K562 (cell line): ENCODE measurements around the gene CBFA2T2. TPM values are rescaled to one million over a fixed set of nuclear protein-coding genes. Genes with fewer than 3 reads are reported as not detected.

Source experiments
- CGGBP1 ChIP-seq: fragments of 250-450 bp; sonication (Bioruptor Pico); IDR thresholded peaks from 2 replicates; pipeline ENCODE4 v1.9.0; 2021; ENCODE audit warnings: mild to moderate bottlenecking
- CHD7 ChIP-seq: fragments of 200-600 bp; sonication (generic); IDR thresholded peaks from one replicate; pipeline ENCODE4 v1.6.1; 2012; ENCODE audit warnings: mild to moderate bottlenecking, low read depth, low read length, inconsistent platforms
- CTBP1 ChIP-seq: fragments of 450-650 bp; IDR thresholded peaks from 2 replicates; pipeline ENCODE4 v1.6.1; 2016; ENCODE audit warnings: borderline replicate concordance
- ETV1 ChIP-seq: fragments of 450-650 bp; conservative IDR thresholded peaks from 2 replicates; pipeline ENCODE4 v1.6.1; 2016; ENCODE audit warnings: missing genetic modification characterization, control low read depth, low read depth, missing compliant biosample characterization
- GATA2 ChIP-seq: sonication (generic); formaldehyde crosslinking; IDR thresholded peaks from 2 replicates; pipeline ENCODE4 v1.4.0; 2020; ENCODE audit warnings: mild to moderate bottlenecking, missing genetic modification reagents
- GTF2B ChIP-seq: IDR thresholded peaks from 2 replicates; pipeline ENCODE4 v1.6.1; 2011; ENCODE audit not compliant: insufficient read length; ENCODE audit errors: extremely low read depth
- HDAC1 ChIP-seq, 2 experiments: fragments of 450-650 bp; IDR thresholded peaks; 2 replicates each; pipeline ENCODE4 v1.6.1; 2016 to 2017; ENCODE audit warnings: inconsistent platforms in 1 of 2, mild to moderate bottlenecking in 1 of 2, moderate library complexity in 1 of 2
- KLF1 ChIP-seq: fragments of 450-650 bp; IDR thresholded peaks from 2 replicates; pipeline ENCODE4 v1.6.1; 2016; ENCODE audit warnings: missing genetic modification characterization, missing compliant biosample characterization
- MTA2 ChIP-seq: fragments of 450-650 bp; IDR thresholded peaks from 2 replicates; pipeline ENCODE4 v1.6.1; 2016; ENCODE audit warnings: low read depth
- NFYB ChIP-seq: IDR thresholded peaks from 2 replicates; pipeline ENCODE4 v1.6.1; 2011; ENCODE audit warnings: mild to moderate bottlenecking, moderate library complexity; ENCODE audit not compliant: insufficient read length; ENCODE audit errors: extremely low read depth
- NR3C1 ChIP-seq: sonication (generic); formaldehyde crosslinking; IDR thresholded peaks from 2 replicates; pipeline ENCODE4 v1.8.1; 2022; ENCODE audit warnings: missing genetic modification reagents
- POLR2AphosphoS5 ChIP-seq: IDR thresholded peaks from 2 replicates; pipeline ENCODE4 v1.6.1; 2011; ENCODE audit warnings: mild to moderate bottlenecking, low read depth, low read length, moderate library complexity; ENCODE audit not compliant: control insufficient read depth, insufficient read depth
- PTRF ChIP-seq: fragments of 450-650 bp; IDR thresholded peaks from 2 replicates; pipeline ENCODE4 v1.6.1; 2016; ENCODE audit warnings: mild to moderate bottlenecking, missing genetic modification characterization, missing compliant biosample characterization
- ZKSCAN1 ChIP-seq: fragments of 150-350 bp; IDR thresholded peaks from 2 replicates; pipeline ENCODE4 v1.6.1; 2016; ENCODE audit warnings: low read depth, low read length
- ZNF408 ChIP-seq: fragments of 250-450 bp; sonication (Bioruptor Pico); IDR thresholded peaks from 2 replicates; pipeline ENCODE4 v1.4.0; 2020; ENCODE audit warnings: low read depth, mild to moderate bottlenecking, moderate library complexity
- ZNF444 ChIP-seq: fragments of 250-450 bp; sonication (Bioruptor Pico); IDR thresholded peaks from 2 replicates; pipeline ENCODE4 v1.4.0; 2020; ENCODE audit warnings: mild to moderate bottlenecking, moderate library complexity
- ZNF57 ChIP-seq: fragments of 450-650 bp; formaldehyde crosslinking; IDR thresholded peaks from 2 replicates; pipeline ENCODE4 v1.4.0; 2020; ENCODE audit warnings: mild to moderate bottlenecking, moderate library complexity
- polyA plus RNA-seq, 8 experiments: library from polyadenylated mRNA; depleted of rRNA in 4 of 8; stranded (reverse) in 5 of 8; unstranded in 3 of 8; fragments of >200 nt; fragmentation: Nextera tagmentation in 2 of 8; fragmentation: Illumina TruSeq in 1 of 8; extraction: Ambion mirVana in 2 of 8; extraction: Trizol in 1 of 8; gene quantifications; 2 replicates each; pipeline versions ENCODE4 v1.2.1 to v1.2.3, GENCODE V29; 2011 to 2014; ENCODE audit warnings: inconsistent platforms in 1 of 8, missing spikeins in 1 of 8
- total RNA-seq, 7 experiments: library from RNA; depleted of rRNA in 6 of 7; stranded (reverse); fragments of >200 nt in 6 of 7; fragmentation: Illumina TruSeq in 2 of 7; extraction: Trizol in 2 of 7; gene quantifications; 2 replicates each; pipeline versions ENCODE4 v1.2.1 to v1.2.3, GENCODE V29; 2011 to 2021; ENCODE audit warnings: low replicate concordance in 1 of 7

CBFA2T2 gene
- total and polyA plus RNA-seq, 9 of the 15 experiments (the other 6 are each of a cell fraction or from before 2014, with no cell fraction given): 0.27 to 9.6 (median 5.8) TPM

GRCh38 chr20:33443512-33444239, 46.2 kb upstream of the CBFA2T2 start, which contains the start of gene SNTA1 (continued):
- TF ChIP-seq ZKSCAN1: no peak
- no peak for TF ChIP-seq POLR2AphosphoS5
- no peak for TF ChIP-seq CTBP1
- no peak for TF ChIP-seq GATA2
- TF ChIP-seq CHD7: no peak
- no peak for TF ChIP-seq NR3C1 (CRISPR knock-in tag)
- TF ChIP-seq KLF1 (tag): no peak
- TF ChIP-seq ZNF57 (CRISPR knock-in tag): no peak
- no peak for TF ChIP-seq ZNF444 (CRISPR knock-in tag)
- no peak for TF ChIP-seq ZNF408 (CRISPR knock-in tag)
- TF ChIP-seq CGGBP1 (CRISPR knock-in tag): no peak
- no peak for TF ChIP-seq GTF2B
- TF ChIP-seq HDAC1 (IDR thresholded peaks at IDR 0.05): peak in 1 of 2 experiments; percentile 70; a peak in 2 of 4 replicates
- TF ChIP-seq NFYB: no peak
- no peak for TF ChIP-seq MTA2
- TF ChIP-seq PTRF (tag): no peak
- TF ChIP-seq ETV1 (tag): no peak
